HepG2 (cell line): ENCODE measurements around the gene KHK. TPM values are rescaled to one million over a fixed set of nuclear protein-coding genes. Genes with fewer than 3 reads are reported as not detected.
A peak's percentile ranks its signal among the peaks of the same experiment; 100 is the strongest.

Experiments
- ATF7 ChIP-seq, 2 experiments: fragments of 450-650 bp in 1 of 2; sonication (generic) in 1 of 2; formaldehyde crosslinking in 1 of 2; IDR thresholded peaks; 2 replicates each; pipeline versions ENCODE4 v1.4.0 to v1.6.1; 2016 to 2020; ENCODE audit warnings: antibody characterized with exemption in 1 of 2, mild to moderate bottlenecking in 1 of 2, missing genetic modification reagents in 1 of 2
- CCAR2 ChIP-seq: fragments of 200-400 bp; formaldehyde crosslinking; optimal IDR thresholded peaks from 2 replicates; pipeline ENCODE3; 2018; ENCODE audit warnings: low read depth, mild to moderate bottlenecking, low read length, moderate library complexity
- GRHL1 ChIP-seq: sonication (generic); formaldehyde crosslinking; conservative IDR thresholded peaks from 2 replicates; pipeline ENCODE4 v1.8.0; 2022; ENCODE audit warnings: missing genetic modification reagents
- KMT2A ChIP-seq: sonication (generic); formaldehyde crosslinking; IDR thresholded peaks from 2 replicates; pipeline ENCODE4 v1.4.0; 2020; ENCODE audit warnings: missing genetic modification reagents
- KMT2B ChIP-seq: IDR thresholded peaks from 2 replicates; pipeline ENCODE4 v1.6.1; 2016; ENCODE audit warnings: missing genetic modification reagents, missing compliant biosample characterization
- MAFF ChIP-seq: IDR thresholded peaks from 2 replicates; pipeline ENCODE4 v1.6.1; 2011; ENCODE audit warnings: low read depth, low read length, improper control_type of control experiment
- MBNL3 ChIP-seq: fragments of 250-450 bp; sonication (Bioruptor Pico); conservative IDR thresholded peaks from 2 replicates; pipeline ENCODE4 v1.8.0; 2022; ENCODE audit warnings: mild to moderate bottlenecking, inconsistent platforms
- MIER3 ChIP-seq: IDR thresholded peaks from 2 replicates; pipeline ENCODE4 v1.6.1; 2016; ENCODE audit warnings: missing compliant biosample characterization, borderline replicate concordance
- MTA1 ChIP-seq: sonication (generic); formaldehyde crosslinking; IDR thresholded peaks from 2 replicates; pipeline ENCODE4 v1.4.0; 2020; ENCODE audit warnings: missing genetic modification reagents, mild to moderate bottlenecking, borderline replicate concordance
- MTF2 ChIP-seq: sonication (generic); formaldehyde crosslinking; IDR thresholded peaks from 2 replicates; pipeline ENCODE4 v1.5.0; 2020; ENCODE audit warnings: missing genetic modification reagents, borderline replicate concordance
- MYNN ChIP-seq: sonication (generic); formaldehyde crosslinking; IDR thresholded peaks from 2 replicates; pipeline ENCODE4 v1.4.0; 2020; ENCODE audit warnings: mild to moderate bottlenecking, low read depth, missing genetic modification reagents
- NR1H2 ChIP-seq: sonication (generic); formaldehyde crosslinking; IDR thresholded peaks from 2 replicates; pipeline ENCODE4 v1.8.1; 2022; ENCODE audit warnings: low read depth, missing genetic modification reagents, borderline replicate concordance
- PBX2 ChIP-seq: IDR thresholded peaks from 2 replicates; pipeline ENCODE4 v1.6.1; 2016; ENCODE audit warnings: control low read depth
- TRIM22 ChIP-seq: fragments of 450-650 bp; IDR thresholded peaks from 2 replicates; pipeline ENCODE4 v1.6.1; 2017
- U2AF2 ChIP-seq: fragments of 200-400 bp; formaldehyde crosslinking; IDR thresholded peaks from 2 replicates; pipeline ENCODE4 v1.6.1; 2017; ENCODE audit warnings: low read depth, mild to moderate bottlenecking, low read length
- ZBTB3 ChIP-seq: sonication (generic); formaldehyde crosslinking; IDR thresholded peaks from 2 replicates; pipeline ENCODE4 v1.4.0; 2020; ENCODE audit warnings: low read depth, mild to moderate bottlenecking, moderate library complexity, missing genetic modification reagents, borderline replicate concordance
- ZNF143 ChIP-seq: sonication (generic); formaldehyde crosslinking; IDR thresholded peaks from 2 replicates; pipeline ENCODE4 v1.4.0; 2020; ENCODE audit warnings: missing genetic modification reagents
- ZNF160 ChIP-seq: sonication (generic); formaldehyde crosslinking; IDR thresholded peaks from 2 replicates; pipeline ENCODE4 v1.8.0; 2022; ENCODE audit warnings: mild to moderate bottlenecking, inconsistent platforms, missing genetic modification reagents
- ZNF569 ChIP-seq: sonication (generic); formaldehyde crosslinking; IDR thresholded peaks from 2 replicates; pipeline ENCODE4 v1.5.0; 2020; ENCODE audit warnings: mild to moderate bottlenecking, missing genetic modification reagents, moderate library complexity, borderline replicate concordance
- ZNF574 ChIP-seq: sonication (generic); formaldehyde crosslinking; IDR thresholded peaks from 2 replicates; pipeline ENCODE4 v1.4.0; 2020; ENCODE audit warnings: missing genetic modification reagents
- ZNF577 ChIP-seq: sonication (generic); formaldehyde crosslinking; IDR thresholded peaks from 2 replicates; pipeline ENCODE4 v1.4.0; 2020; ENCODE audit warnings: mild to moderate bottlenecking, low read depth, missing genetic modification reagents, borderline replicate concordance
- ZNF605 ChIP-seq: sonication (generic); formaldehyde crosslinking; IDR thresholded peaks from 2 replicates; pipeline ENCODE4 v1.8.0; 2022; ENCODE audit warnings: mild to moderate bottlenecking, missing genetic modification reagents
- ZNF607 ChIP-seq: sonication (generic); formaldehyde crosslinking; IDR thresholded peaks from 2 replicates; pipeline ENCODE4 v1.5.1; 2020; ENCODE audit warnings: missing genetic modification reagents, mild to moderate bottlenecking, borderline replicate concordance
- polyA plus RNA-seq, 8 experiments: library from polyadenylated mRNA; depleted of rRNA in 3 of 8; stranded (reverse) in 7 of 8; unstranded in 1 of 8; fragments of >200 nt; fragmentation: Illumina TruSeq in 4 of 8; extraction: Trizol in 4 of 8; gene quantifications; 2 replicates each; pipeline versions ENCODE4 v1.2.1 to v1.2.3, GENCODE V29; 2011 to 2016; ENCODE audit warnings: low read depth in 4 of 8, missing spikeins in 1 of 8, mixed read lengths in 1 of 8; ENCODE audit not compliant: insufficient read depth in 1 of 8
- total RNA-seq, 5 experiments: library from RNA; depleted of rRNA; stranded (reverse); fragments of >200 nt; fragmentation: Illumina TruSeq; extraction: Trizol; gene quantifications; 2 replicates each; pipeline ENCODE4 v1.2.3, GENCODE V29; 2016; ENCODE audit warnings: low read depth in 1 of 5

KHK gene
- total and polyA plus RNA-seq, 2 of the 13 experiments (the other 11 are each of a cell fraction or from before 2014, with no cell fraction given), result 40.9 to 99.2 TPM

GRCh38 chr2:27071990-27072830, 14.4 kb upstream of the KHK start (continued):
- TF ChIP-seq ZNF607 (CRISPR knock-in tag), result no peak; the same call in 1 of the 2 replicates
- TF ChIP-seq KMT2B, result no peak; the same call in 1 of the 2 replicates
- no peak for TF ChIP-seq MAFF
- TF ChIP-seq MIER3 (CRISPR knock-in tag), result no peak
- TF ChIP-seq ZNF574, result no peak
- peak; percentile 0; the same call in 1 of the 2 replicates for TF ChIP-seq MTA1
- TF ChIP-seq PBX2 (CRISPR knock-in tag), result no peak; the same call in 1 of the 2 replicates
- TF ChIP-seq ZNF160, result peak; percentile 23; the same call in 1 of the 2 replicates
- no peak for TF ChIP-seq MYNN (CRISPR knock-in tag)
- TF ChIP-seq NR1H2 (CRISPR knock-in tag), result no peak
- no peak for TF ChIP-seq ZNF605
- no peak for TF ChIP-seq GRHL1 (CRISPR knock-in tag)
- TF ChIP-seq ZNF569 (CRISPR knock-in tag), result no peak
- no peak for TF ChIP-seq U2AF2
- TF ChIP-seq ZBTB3 (CRISPR knock-in tag), result 0 out of 2 replicates have a peak, but pooled peaks have one; percentile 13
- peak; percentile 93 for TF ChIP-seq MTF2 (CRISPR knock-in tag)
- TF ChIP-seq TRIM22, result no peak
- TF ChIP-seq CCAR2, result no peak
- TF ChIP-seq ZNF143, result no peak
- no peak for TF ChIP-seq ZNF577
- no peak for TF ChIP-seq KMT2A
- TF ChIP-seq MBNL3 (CRISPR knock-in tag), result no peak
- no peak for TF ChIP-seq ATF7 (IDR thresholded peaks at IDR 0.05)
- TF ChIP-seq ATF7 (CRISPR knock-in tag; IDR thresholded peaks at IDR 0.05), result no peak
